Kidney capillary endothelial cell (primary cell): ENCODE data around the gene TMEM218.

Experiments
- DNase-seq: peaks from one replicate; pipeline ENCODE4 v3.0.0-alpha.2; 2018; ENCODE audit warnings: low spot score

TMEM218 gene

DNA sequence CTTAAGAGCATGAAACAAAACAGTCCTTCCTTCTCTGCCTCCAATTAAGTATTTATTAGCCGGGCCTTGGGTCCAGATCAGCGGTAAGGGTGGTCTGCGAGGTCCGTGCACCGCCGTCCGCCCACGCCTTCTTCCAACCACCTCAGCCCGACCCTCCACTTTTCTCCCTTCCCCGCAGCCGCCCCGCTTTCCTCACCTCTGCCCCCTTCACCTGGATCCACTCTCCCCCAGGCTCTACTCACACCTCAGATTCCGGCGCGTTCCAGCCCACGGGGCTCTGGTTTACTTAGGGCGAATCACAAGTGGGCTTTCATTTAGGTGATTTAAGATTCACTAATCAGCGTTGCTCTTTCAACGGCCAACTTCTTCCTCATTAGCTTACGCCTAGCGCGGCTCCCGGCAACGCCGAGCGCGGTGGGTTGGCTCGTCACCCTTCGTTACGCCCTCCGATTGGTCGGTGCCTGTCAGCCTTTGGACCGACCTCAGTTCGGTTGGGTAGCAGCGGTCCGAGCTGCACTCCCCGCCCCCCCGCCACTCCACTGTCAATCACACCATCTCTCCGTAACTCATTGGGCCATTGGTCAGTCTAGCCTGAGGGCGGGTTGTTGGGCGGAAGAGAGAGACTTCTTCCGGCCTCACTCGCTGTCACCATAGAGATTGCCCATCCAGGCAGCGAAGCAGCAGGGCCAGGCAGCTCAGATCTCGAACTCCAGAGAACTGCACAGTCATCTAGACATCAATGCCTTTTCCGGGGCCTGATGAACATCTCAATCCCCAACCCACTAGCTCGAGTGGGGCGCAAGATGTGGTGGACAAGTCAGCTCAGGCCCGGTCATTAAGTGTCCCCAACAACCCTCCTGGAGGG, at the start of gene TMEM218:
TSS of gene TMEM218 (minus strand) at position 284 of the 865 bp plus-strand sequence. CDS start 9,385 bp downstream, outside the sequence.
- DNase-seq = peak; percentile 98

GRCh38 chr11:125157953-125158680, 46.7 kb upstream of the TMEM218 start:
- DNase-seq = no peak

DNA sequence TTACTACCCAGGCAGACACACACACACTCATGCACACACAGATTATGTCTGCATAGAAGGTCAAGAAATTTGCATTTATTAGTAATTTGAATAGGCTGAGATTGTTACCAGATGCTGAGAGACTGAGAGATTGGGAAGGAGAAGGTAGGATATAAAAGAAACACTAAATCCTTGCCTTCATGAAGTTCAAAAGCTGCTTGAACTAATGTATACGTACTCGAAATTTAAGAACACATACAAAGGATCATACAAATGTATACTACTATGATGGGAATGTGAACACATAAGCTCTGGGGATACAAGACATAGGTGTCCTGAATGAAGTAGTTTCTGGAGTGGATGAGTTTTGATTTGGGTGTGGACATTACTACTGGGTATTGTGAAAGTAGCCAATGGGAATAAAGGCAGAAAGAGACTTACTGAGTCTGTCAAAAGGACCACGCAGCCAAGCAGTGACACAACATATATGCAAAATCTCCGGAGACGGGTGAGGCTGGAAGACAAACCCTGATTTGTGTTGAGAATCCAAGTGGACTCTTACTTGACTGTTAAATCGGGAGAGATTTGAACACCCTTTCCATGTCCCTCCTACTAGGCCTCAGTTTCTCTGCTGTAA, 45.8 kb upstream of the TMEM218 start:
- no peak for DNase-seq

- DNase-seq = no peak
These were observed 45.1 kb upstream of the TMEM218 start for GRCh38 chr11:125156346-125157117.

GRCh38 chr11:125155767-125156166, 44.3 kb upstream of the TMEM218 start:
- no peak for DNase-seq

GRCh38 chr11:125155100-125155444, 43.6 kb upstream of the TMEM218 start:
- no peak for DNase-seq

DNA sequence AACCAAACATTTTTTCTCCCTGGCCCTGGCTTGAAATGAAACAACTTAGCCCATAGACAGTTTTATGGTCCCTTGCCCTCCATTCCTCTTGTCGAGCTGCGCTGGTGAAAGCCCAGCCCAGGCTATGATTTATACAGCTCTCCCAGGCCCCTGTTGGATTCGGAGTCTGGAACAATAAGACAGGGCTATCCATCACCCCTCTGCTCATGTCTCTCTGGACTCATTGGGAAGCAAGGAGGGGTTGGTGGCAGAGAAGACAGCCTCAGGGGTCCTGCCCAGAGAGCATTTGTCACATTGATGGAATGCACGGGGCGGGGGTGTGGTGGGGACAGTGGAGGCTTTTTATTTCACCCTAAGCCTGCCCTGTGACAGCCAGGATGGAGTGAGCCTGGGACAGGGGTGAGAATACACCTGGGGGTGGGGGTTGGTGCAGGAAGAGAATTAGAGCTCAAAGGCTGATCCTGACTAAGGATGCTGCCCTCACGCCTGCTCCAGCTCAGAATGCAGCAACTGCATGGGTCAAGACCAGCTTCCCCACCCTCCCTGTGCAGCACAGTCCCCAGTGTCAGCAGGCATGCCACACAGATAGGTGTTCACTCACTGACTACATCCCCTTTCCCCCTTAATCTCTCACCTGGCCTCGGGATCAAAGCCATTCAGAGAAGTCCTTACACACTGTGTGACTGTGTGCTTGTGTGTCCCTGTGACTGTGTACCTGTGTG, 43.1 kb upstream of the TMEM218 start:
- no peak for DNase-seq

- DNase-seq = no peak
These were observed 42.4 kb upstream of the TMEM218 start for GRCh38 chr11:125153837-125154236.

- DNase-seq = no peak
These were observed 37.3 kb upstream of the TMEM218 start for GRCh38 chr11:125148743-125149142.

DNA sequence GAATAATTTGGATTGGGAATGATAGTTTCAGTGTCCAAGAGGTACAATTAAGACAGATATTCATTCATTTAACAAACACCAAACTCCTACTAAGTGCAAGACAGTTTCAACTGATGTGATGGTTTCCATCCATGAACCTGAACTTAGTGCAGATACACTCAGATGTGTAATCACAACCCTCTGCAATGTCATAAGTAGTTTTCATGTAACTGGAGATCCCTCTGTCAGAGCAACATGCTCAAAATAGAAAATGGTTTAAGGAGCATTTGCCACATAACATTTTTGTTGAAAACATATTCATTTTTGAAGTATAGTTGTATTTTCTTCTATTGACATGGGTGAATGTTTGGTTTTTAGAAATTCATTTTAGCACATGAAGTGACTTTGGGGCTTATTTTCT, 36.6 kb upstream of the TMEM218 start:
- DNase-seq = no peak

GRCh38 chr11:125147280-125147679, 35.9 kb upstream of the TMEM218 start:
- no peak for DNase-seq

DNA sequence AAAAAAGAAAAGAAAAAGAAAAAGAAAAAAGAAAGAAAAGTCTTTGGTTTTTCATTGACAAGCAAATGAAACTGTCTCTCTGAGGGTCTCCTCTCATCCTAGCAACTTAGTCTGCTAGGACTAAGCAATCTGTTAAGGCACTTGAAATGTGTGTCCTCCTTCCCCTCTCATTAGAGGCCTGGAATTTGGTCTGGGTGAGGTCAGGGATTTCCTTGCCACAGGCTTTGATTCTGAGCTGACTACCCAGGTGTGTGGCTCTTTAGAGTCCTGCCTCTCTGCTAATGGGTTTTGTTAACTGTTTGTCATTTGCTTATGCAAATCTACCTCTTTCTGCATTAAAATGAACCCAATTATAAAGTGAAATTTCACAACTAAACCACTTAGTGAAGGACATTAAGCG, 34.8 kb upstream of the TMEM218 start:
- no peak for DNase-seq

GRCh38 chr11:125141686-125142535, 30.5 kb upstream of the TMEM218 start:
- DNase-seq = peak; percentile 44

DNA sequence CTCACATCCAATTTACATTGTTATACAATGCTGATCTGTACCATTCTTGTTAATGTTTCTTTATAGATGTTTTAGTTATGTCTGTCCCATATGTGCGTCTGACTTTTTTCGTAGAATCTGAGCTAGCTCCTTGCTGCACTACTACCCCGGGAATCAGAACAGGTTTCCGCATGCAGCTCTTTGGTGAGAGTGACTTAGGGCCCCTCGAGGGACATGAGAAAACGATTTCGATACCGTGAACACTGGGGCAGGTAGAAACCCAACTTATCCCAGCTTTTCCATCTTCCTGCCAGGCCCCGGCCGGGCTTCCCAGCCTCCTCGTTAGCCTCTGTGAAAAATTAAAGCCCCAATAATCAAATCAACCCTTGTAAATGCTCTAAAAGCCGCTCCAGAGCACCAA, 29.8 kb upstream of the TMEM218 start:
- no peak for DNase-seq

GRCh38 chr11:125140233-125140632, 28.8 kb upstream of the TMEM218 start:
- DNase-seq = no peak

GRCh38 chr11:125139778-125140177, 28.4 kb upstream of the TMEM218 start:
- no peak for DNase-seq

DNA sequence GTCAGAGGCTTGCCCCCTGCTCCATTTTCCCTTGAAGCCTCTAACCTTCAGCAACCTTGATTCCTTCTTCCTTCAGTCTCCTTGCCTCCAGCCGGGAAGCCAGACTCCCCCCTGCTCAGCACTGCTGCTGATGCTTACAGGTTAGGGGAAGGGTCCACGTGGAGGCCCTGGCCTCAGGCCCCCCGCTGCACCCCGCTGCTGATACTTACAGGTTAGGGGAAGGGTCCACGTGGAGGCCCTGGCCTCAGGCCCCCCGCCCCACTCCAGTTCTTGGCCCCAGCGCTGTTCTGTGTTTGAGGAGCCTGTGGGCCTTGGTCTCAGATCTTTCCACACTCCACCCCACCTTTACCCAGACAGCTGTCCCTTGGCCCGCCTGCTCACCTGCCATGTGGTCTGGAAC, 27.5 kb upstream of the TMEM218 start:
- no peak for DNase-seq

DNA sequence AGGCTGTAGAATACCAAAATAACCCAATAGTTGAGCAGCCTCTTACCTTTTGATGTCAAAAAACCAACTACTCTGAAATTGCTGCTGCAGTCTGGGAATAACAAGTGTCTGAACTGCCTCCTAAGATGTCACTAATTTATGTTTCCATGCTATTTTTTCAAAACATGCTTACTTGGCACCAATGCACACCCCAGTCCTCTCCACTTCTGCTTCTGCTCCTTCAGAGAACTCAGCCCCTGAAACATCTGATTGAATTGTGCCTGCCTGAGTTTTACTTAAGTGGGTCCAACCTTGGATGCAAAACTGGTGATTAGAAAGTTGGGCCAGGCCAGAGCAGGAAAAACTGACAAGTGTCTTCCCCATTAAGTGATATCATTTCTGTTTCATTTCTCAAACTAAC, 24.6 kb upstream of the TMEM218 start:
- DNase-seq = no peak

DNA sequence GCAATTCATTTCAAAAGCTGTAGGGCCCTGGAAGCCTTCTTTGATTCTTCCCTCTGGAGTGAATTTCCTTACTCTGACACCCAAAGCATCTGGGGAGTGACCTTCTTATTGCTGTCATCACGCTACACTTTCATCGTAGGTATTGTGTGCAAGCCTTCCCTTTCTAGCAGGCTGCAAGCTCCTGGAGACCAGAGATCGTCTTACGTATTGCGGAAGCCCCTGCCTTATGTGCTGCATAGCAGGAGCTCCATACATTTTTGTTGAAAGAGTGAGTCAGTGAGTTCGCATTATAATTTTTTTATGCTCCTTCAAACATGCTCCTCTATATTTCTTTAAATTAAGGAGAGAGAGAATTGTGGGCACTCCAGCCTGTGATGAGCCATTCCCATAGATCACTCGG, 21.2 kb upstream of the TMEM218 start:
- DNase-seq = no peak

DNA sequence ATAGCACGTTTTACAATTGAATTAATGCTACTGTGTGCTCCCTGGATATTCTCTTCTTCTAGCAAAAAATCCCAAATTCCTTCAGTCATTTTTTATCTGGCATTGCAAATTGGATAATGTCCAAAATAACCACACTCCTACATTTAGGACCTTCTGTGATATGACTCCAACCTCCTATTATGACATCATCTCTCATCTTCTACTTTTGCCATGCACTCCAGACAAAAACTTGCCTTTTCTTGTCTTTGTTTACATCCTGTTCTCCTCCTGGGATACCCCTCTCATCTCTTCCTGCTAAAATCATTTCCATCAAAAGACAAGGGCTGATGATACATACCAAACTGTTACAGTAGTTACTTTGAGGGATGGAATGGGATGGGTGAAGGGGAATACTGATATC, 20.6 kb upstream of the TMEM218 start:
- DNase-seq = no peak
